Mucosa of rectum (tissue), 2 donors: Measurements from ENCODE around the gene TMEM184A.

ENCODE experiments used
- H3K27ac ChIP-seq, 2 donors: one replicate each; pipeline ENCODE4 v1.7.0; 2013; ENCODE audit warnings: inconsistent platforms in 2 of 2, low read depth in 2 of 2, low read length in 2 of 2
- H3K27me3 ChIP-seq, 2 donors: one replicate each; pipeline ENCODE4 v1.7.0; 2013; ENCODE audit warnings: low read length in 2 of 2; ENCODE audit not compliant: control insufficient read depth in 2 of 2, insufficient read depth in 2 of 2
- H3K36me3 ChIP-seq, 2 donors: one replicate each; pipeline ENCODE4 v1.7.0; 2013; ENCODE audit warnings: low read length in 2 of 2; ENCODE audit not compliant: control insufficient read depth in 2 of 2, insufficient read depth in 2 of 2
- H3K4me1 ChIP-seq, 2 donors: one replicate each; pipeline ENCODE4 v1.7.0; 2013; ENCODE audit warnings: low read length in 2 of 2, mild to moderate bottlenecking in 1 of 2; ENCODE audit not compliant: control insufficient read depth in 2 of 2, insufficient read depth in 2 of 2
- H3K4me3 ChIP-seq, 2 donors: one replicate each; pipeline ENCODE4 v1.7.0; 2013; ENCODE audit warnings: low read length in 2 of 2
- H3K9ac ChIP-seq, 2 donors: one replicate each; pipeline ENCODE4 v1.7.0; 2013; ENCODE audit warnings: low read length in 2 of 2, low read depth in 1 of 2, mild to moderate bottlenecking in 1 of 2
- H3K9me3 ChIP-seq, 2 donors: one replicate each; pipeline ENCODE4 v1.7.0; 2013; ENCODE audit warnings: low read length in 2 of 2; ENCODE audit not compliant: control insufficient read depth in 2 of 2
- donor health status: healthy.
- donor health status: Normal muscosa, but diverticular disease.

Gene TMEM184A

GRCh38 chr7:1495564-1496242, 60.3 kb downstream of the TMEM184A start:
- no peak overlapping the region for H3K4me3 ChIP-seq
- no peaks in the 10 kb centered on the region for H3K27me3 ChIP-seq
- H3K9ac ChIP-seq = no peak overlapping the region
- H3K4me1 ChIP-seq = no peaks in the 10 kb centered on the region
- peaks cover 49 to 53% of the 10 kb centered on the region in 2 donors for H3K36me3 ChIP-seq
- H3K9me3 ChIP-seq = no peaks in the 10 kb centered on the region
- H3K27ac ChIP-seq = no peak overlapping the region

- no peaks in the 10 kb centered on the region for H3K4me1 ChIP-seq
- H3K9me3 ChIP-seq = no peaks in the 10 kb centered on the region
- H3K36me3 ChIP-seq = peaks cover 46 to 51% of the 10 kb centered on the region in 2 donors
Measured at GRCh38 chr7:1494866-1495563, 61.0 kb downstream of the TMEM184A start.

GRCh38 chr7:1494447-1494846, 61.6 kb downstream of the TMEM184A start:
- Histone ChIP-seq H3K27me3 (no peaks in the 10 kb centered on the region), H3K9me3 (no peaks in the 10 kb centered on the region), H3K36me3 (peaks cover 45 to 56% of the 10 kb centered on the region in 2 donors), H3K9ac (no peak overlapping the region), H3K27ac (no peak overlapping the region), H3K4me1 (no peaks in the 10 kb centered on the region), H3K4me3 (no peak overlapping the region)

More at GRCh38 chr7:1494866-1495563, 61.0 kb downstream of the TMEM184A start:
- Histone ChIP-seq H3K27me3 (no peaks in the 10 kb centered on the region), H3K27ac (no peak overlapping the region), H3K9ac (no peak overlapping the region), H3K4me3 (no peak overlapping the region)

- H3K27ac ChIP-seq = no peak overlapping the region
- H3K36me3 ChIP-seq = peaks cover 54 to 65% of the 10 kb centered on the region in 2 donors
- no peaks in the 10 kb centered on the region for H3K27me3 ChIP-seq
- no peaks in the 10 kb centered on the region for H3K4me1 ChIP-seq
- no peak overlapping the region for H3K4me3 ChIP-seq
- H3K9me3 ChIP-seq = no peaks in the 10 kb centered on the region
- H3K9ac ChIP-seq = no peak overlapping the region
Measured at GRCh38 chr7:1493571-1493970, 62.4 kb downstream of the TMEM184A start.

GRCh38 chr7:1493129-1493528, 62.9 kb downstream of the TMEM184A start:
- Histone ChIP-seq H3K9ac (no peak overlapping the region), H3K4me1 (no peaks in the 10 kb centered on the region), H3K36me3 (peaks cover 56 to 67% of the 10 kb centered on the region in 2 donors), H3K27ac (no peak overlapping the region), H3K9me3 (no peaks in the 10 kb centered on the region), H3K27me3 (no peaks in the 10 kb centered on the region), H3K4me3 (no peak overlapping the region)

GRCh38 chr7:1492640-1493039, 63.4 kb downstream of the TMEM184A start:
- peaks cover 57 to 68% of the 10 kb centered on the region in 2 donors for H3K36me3 ChIP-seq
- no peaks in the 10 kb centered on the region for H3K4me1 ChIP-seq

More at GRCh38 chr7:1492640-1493039, 63.4 kb downstream of the TMEM184A start:
- no peaks in the 10 kb centered on the region for H3K9me3 ChIP-seq
- H3K4me3 ChIP-seq = no peak overlapping the region
- no peak overlapping the region for H3K9ac ChIP-seq
- no peaks in the 10 kb centered on the region for H3K27me3 ChIP-seq
- no peak overlapping the region for H3K27ac ChIP-seq
